Spleen (tissue), 11 donors: ENCODE measurements around the gene SCD5. TPM values are rescaled to one million over a fixed set of nuclear protein-coding genes. Genes with fewer than 3 reads are reported as not detected.

Experiments
- DNase-seq: peaks from one replicate; pipeline ENCODE4 v3.0.0-alpha.2; 2020
- H3K27ac ChIP-seq, 8 donors: fragments of 200-600 bp; sonication (generic) in 7 of 8; 1 replicate in 4 of 8; 2 replicates in 4 of 8; pipeline versions ENCODE4 v1.5.0 to v1.8.0; 2016 to 2021; ENCODE audit warnings: inconsistent platforms in 4 of 8, mild to moderate bottlenecking in 4 of 8, moderate library complexity in 1 of 8
- H3K27me3 ChIP-seq, 7 donors: fragments of 200-600 bp; sonication (generic) in 6 of 7; replicated peaks in 1 of 7; 1 replicate in 4 of 7; 2 replicates in 3 of 7; pipeline versions ENCODE4 v1.5.0 to v1.8.0; 2016 to 2021; ENCODE audit warnings: inconsistent platforms in 3 of 7, mild to moderate bottlenecking in 1 of 7
- H3K36me3 ChIP-seq, 6 donors: fragments of 200-600 bp; sonication (generic) in 5 of 6; 1 replicate in 4 of 6; 2 replicates in 2 of 6; pipeline versions ENCODE4 v1.5.0 to v1.8.0; 2016 to 2021; ENCODE audit warnings: inconsistent platforms in 2 of 6
- H3K4me1 ChIP-seq, 6 donors: fragments of 200-600 bp; sonication (generic) in 5 of 6; 1 replicate in 3 of 6; 2 replicates in 3 of 6; pipeline versions ENCODE4 v1.5.0 to v1.8.0; 2016 to 2021; ENCODE audit warnings: inconsistent platforms in 3 of 6
- H3K4me3 ChIP-seq, 8 donors: fragments of 200-600 bp; sonication (generic) in 7 of 8; 1 replicate in 4 of 8; 2 replicates in 4 of 8; pipeline versions ENCODE4 v1.5.0 to v1.8.0; 2016 to 2021; ENCODE audit warnings: inconsistent platforms in 4 of 8, mild to moderate bottlenecking in 4 of 8, moderate library complexity in 2 of 8
- H3K9me3 ChIP-seq, 8 donors: fragments of 200-600 bp; sonication (generic) in 7 of 8; 1 replicate in 4 of 8; 2 replicates in 4 of 8; pipeline versions ENCODE4 v1.5.0 to v1.8.0; 2016 to 2021; ENCODE audit warnings: inconsistent platforms in 4 of 8
- POLR2A ChIP-seq, 3 donors: fragments of 450-650 bp; IDR thresholded peaks; one replicate each; pipeline ENCODE4 v1.5.1; 2017; ENCODE audit warnings: antibody characterized with exemption in 3 of 3, mild to moderate bottlenecking in 1 of 3
- POLR2AphosphoS5 ChIP-seq, 3 donors: sonication (generic); formaldehyde crosslinking; IDR thresholded peaks; one replicate each; pipeline ENCODE4 v1.5.1; 2017; ENCODE audit warnings: antibody characterized with exemption in 3 of 3
- WGBS, 5 donors: extraction: QIAGEN DNeasy Blood & Tissue Kit in 3 of 5; methylation state at CpG; one replicate each; pipeline versions ENCODE4 v1.1.5 to v1.1.7; 2013 to 2018; 5-methylcytosine and 5-hydroxymethylcytosine counted together
- intact Hi-C: fragments of 100-400 bp; cut with DNase I; formaldehyde crosslinking; loops from one replicate; pipeline ENCODE4 v1.15.0; 2023; ENCODE audit warnings: low total_unique reads
- polyA plus RNA-seq, 3 donors: library from polyadenylated mRNA; stranded (reverse); fragments of 200-250 nt; gene quantifications; one replicate each; pipeline ENCODE4 v1.2.1, GENCODE V29; 2013
- total RNA-seq, 7 donors: library from RNA; depleted of rRNA in 3 of 7; stranded (reverse); fragments of >200 nt in 3 of 7; fragmentation: NEBNext Ultra II Directional in 4 of 7; extraction: Animal tissue kit (Norgen Biotek cat#: 25700) in 4 of 7; gene quantifications; one replicate each; pipeline versions ENCODE4 v1.1.0 to v1.2.1, GENCODE V29; 2016 to 2021
- TF ChIP-seq, protein P1 (sequence below), 11 experiments: fragments of 200-600 bp in 7 of 11; fragments of 450-650 bp in 4 of 11; sonication (generic) in 4 of 11; IDR thresholded peaks in 8 of 11; conservative IDR thresholded peaks in 3 of 11; 1 replicate in 7 of 11; 2 replicates in 4 of 11; pipeline versions ENCODE4 v1.4.0 to v1.8.0; 2016 to 2021; ENCODE audit warnings: antibody characterized with exemption in 11 of 11, inconsistent platforms in 4 of 11, mild to moderate bottlenecking in 1 of 11
- donor health status: healthy with polysubstance abuse.
- donor health status: DM: no; HTN: no; CAD: no; lungs with moderate emphysema.
- donor health status: DM: no; HTN: no; CAD: no.
- donor health status: Bipolar disorder and iron deficiency.
- donor health status: healthy.
- donor health status: DM: no; HTN: no; CAD: no.
- donor health status: DM: yes; HTN: yes; CAD: no.

SCD5 gene
- total and polyA plus RNA-seq, 10 donors, result 0.85 to 7.2 (median 3.9) TPM

DNA sequence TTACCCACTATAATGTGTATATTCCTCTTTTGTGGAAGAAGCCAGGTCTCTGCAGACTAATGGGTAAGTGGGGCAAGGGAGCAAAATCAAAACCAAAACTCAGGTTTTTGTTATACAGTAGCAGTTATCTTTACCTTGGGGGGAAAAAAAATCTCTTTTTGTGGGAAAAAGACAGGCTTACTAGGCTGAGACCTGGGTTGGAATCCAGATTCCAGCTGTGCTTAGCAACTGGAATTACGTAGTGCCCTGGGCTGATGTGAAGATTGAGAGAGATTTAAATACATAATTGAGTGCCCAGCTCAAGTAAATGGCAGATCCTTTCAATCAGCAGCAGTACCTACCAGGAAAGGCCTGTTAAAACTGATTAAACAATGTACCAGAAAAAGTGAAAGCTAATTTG, 15.4 kb upstream of the SCD5 start:
- H3K27me3 ChIP-seq, result no peaks in the 10 kb centered on the region
- peaks cover 0 to 32% (median 23%) of the 10 kb centered on the region in 6 donors for H3K36me3 ChIP-seq
- H3K4me3 ChIP-seq, result no peak overlapping the region
- peaks cover 0 to 7% (median 2%) of the 10 kb centered on the region in 6 donors for H3K4me1 ChIP-seq
- H3K27ac ChIP-seq, result no peak overlapping the region
- DNase-seq, result no peak
- H3K9me3 ChIP-seq, result no peaks in the 10 kb centered on the region
- TF ChIP-seq POLR2A (IDR thresholded peaks at IDR 0.05) (no peak), POLR2AphosphoS5 (IDR thresholded peaks at IDR 0.05) (no peak)
- TF ChIP-seq, protein P1, sequence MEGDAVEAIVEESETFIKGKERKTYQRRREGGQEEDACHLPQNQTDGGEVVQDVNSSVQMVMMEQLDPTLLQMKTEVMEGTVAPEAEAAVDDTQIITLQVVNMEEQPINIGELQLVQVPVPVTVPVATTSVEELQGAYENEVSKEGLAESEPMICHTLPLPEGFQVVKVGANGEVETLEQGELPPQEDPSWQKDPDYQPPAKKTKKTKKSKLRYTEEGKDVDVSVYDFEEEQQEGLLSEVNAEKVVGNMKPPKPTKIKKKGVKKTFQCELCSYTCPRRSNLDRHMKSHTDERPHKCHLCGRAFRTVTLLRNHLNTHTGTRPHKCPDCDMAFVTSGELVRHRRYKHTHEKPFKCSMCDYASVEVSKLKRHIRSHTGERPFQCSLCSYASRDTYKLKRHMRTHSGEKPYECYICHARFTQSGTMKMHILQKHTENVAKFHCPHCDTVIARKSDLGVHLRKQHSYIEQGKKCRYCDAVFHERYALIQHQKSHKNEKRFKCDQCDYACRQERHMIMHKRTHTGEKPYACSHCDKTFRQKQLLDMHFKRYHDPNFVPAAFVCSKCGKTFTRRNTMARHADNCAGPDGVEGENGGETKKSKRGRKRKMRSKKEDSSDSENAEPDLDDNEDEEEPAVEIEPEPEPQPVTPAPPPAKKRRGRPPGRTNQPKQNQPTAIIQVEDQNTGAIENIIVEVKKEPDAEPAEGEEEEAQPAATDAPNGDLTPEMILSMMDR (IDR thresholded peaks at IDR 0.05 in 8 of 11, conservative IDR thresholded peaks at IDR 0.05 in 3 of 11), result no peak
- intact Hi-C loops, result no loop called here
- 89 to 97% (median 91%) methylated on average over 1 of the region's 1 CpG for WGBS, 5 donors

DNA sequence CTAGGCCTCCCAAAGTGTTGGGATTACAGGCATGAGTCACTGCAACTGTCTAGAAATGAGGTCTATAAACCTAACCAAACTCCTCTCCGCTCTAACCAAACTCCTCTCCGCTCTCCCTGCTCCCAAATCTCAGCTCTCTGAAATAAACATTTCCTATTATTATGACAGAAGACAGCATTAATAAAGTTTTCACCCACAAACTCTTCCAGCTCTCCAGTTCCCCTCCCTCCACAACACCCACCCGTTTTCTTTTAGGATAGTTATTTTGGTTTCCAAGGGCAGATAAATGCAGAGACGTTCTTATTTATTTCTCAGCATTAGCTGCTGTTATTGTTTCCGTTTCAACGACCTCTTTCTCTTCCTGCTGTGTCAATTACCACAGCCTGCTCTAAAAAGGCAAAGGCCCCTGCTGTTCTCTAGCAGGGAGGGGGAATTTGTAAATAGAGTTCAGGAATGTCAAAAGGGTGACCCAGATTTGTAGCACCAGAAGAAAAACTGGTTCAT, 13.3 kb upstream of the SCD5 start:
- no peaks in the 10 kb centered on the region for H3K9me3 ChIP-seq
- intact Hi-C loops, result no loop called here
- peaks cover 0 to 10% (median 3%) of the 10 kb centered on the region in 6 donors for H3K36me3 ChIP-seq
- no peaks in the 10 kb centered on the region for H3K27me3 ChIP-seq
- WGBS, 5 donors, result 26 to 36% (median 27%) methylated on average over 6 of the region's 6 CpGs
- no peak for DNase-seq
- H3K27ac ChIP-seq, result peak overlapping the region in 5 of 8 donors; percentile 17 to 44 (median 32)
- no peak for TF ChIP-seq POLR2AphosphoS5 (IDR thresholded peaks at IDR 0.05)
- TF ChIP-seq, protein P1 (IDR thresholded peaks at IDR 0.05 in 8 of 11, conservative IDR thresholded peaks at IDR 0.05 in 3 of 11), result no peak
- TF ChIP-seq POLR2A (IDR thresholded peaks at IDR 0.05), result no peak
- peaks cover 0 to 7% (median 2%) of the 10 kb centered on the region in 6 donors for H3K4me1 ChIP-seq
- no peak overlapping the region for H3K4me3 ChIP-seq

DNA sequence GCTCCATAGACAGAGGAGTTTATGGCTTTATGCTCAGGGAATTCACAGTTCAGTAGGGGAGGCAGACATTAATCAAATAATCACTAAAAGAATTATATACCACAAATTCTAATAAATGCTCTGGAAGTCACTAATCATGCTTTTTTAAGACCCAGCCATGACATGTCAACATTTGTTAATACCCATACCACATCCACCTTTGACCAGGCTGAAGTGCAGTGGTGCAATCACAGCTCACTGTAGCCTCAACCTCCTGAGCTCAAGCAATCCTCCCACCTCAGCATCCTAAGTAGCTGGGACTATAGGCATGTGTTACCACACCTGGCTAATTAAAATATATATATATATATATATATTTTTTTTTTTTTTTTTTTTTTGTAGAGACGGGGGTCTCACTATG, 12.8 kb upstream of the SCD5 start:
- H3K27me3 ChIP-seq, result no peaks in the 10 kb centered on the region
- peaks cover 0 to 7% (median 2%) of the 10 kb centered on the region in 6 donors for H3K4me1 ChIP-seq
- H3K27ac ChIP-seq, result peak overlapping the region in 2 of 8 donors; percentile 30 to 38
- WGBS, 5 donors, result 75 to 100% (median 81%) methylated on average over 1 of the region's 1 CpG; no CpG with 5 or more reads in 1 of the 5 donors
- TF ChIP-seq POLR2A (IDR thresholded peaks at IDR 0.05) (no peak), POLR2AphosphoS5 (IDR thresholded peaks at IDR 0.05) (no peak)
- TF ChIP-seq, protein P1 (IDR thresholded peaks at IDR 0.05 in 8 of 11, conservative IDR thresholded peaks at IDR 0.05 in 3 of 11), result no peak
- H3K9me3 ChIP-seq, result no peaks in the 10 kb centered on the region
- intact Hi-C loops, result no loop called here
- H3K4me3 ChIP-seq, result no peak overlapping the region
- H3K36me3 ChIP-seq, result peaks cover 0 to 5% (median 0%) of the 10 kb centered on the region in 6 donors
- DNase-seq, result no peak

DNA sequence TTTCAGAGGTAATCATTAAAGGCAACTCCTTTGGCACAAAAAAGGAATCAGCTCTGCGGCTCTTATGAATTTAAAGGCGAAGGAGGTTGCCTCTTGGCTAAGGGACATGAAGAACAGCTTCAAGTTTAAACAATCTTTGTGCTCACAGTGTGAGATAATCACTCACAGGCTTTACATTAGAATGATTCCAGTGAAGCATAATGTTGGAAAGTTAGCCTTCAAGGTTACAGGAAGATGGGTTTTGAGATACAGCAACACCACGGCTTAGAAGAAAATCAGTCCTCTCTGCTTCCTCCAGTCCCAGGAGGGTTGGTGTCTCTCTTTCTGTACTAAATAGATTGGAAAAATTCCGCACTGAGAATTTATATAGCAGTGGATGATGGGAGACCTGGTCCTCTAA, 11.6 kb upstream of the SCD5 start:
- no peak overlapping the region for H3K4me3 ChIP-seq
- TF ChIP-seq POLR2AphosphoS5 (IDR thresholded peaks at IDR 0.05) (no peak), POLR2A (IDR thresholded peaks at IDR 0.05) (no peak)
- TF ChIP-seq, protein P1 (IDR thresholded peaks at IDR 0.05 in 8 of 11, conservative IDR thresholded peaks at IDR 0.05 in 3 of 11), result no peak
- no peak overlapping the region for H3K27ac ChIP-seq
- intact Hi-C loops, result no loop called here
- H3K36me3 ChIP-seq, result no peaks in the 10 kb centered on the region
- H3K27me3 ChIP-seq, result no peaks in the 10 kb centered on the region
- H3K4me1 ChIP-seq, result peaks cover 0 to 7% (median 2%) of the 10 kb centered on the region in 6 donors
- DNase-seq, result no peak
- no peaks in the 10 kb centered on the region for H3K9me3 ChIP-seq
- WGBS, 5 donors, result 66 to 78% (median 73%) methylated on average over 4 of the region's 4 CpGs
